GM06990 (cell line): ENCODE data around the gene FBXO47.
A peak's percentile ranks its signal among the peaks of the same experiment; 100 is the strongest.
"Not testable (repeated sequence)": the region's sequence is repeated elsewhere in the genome, so short reads cannot be mapped to it uniquely, and the experiment has no call there.

Experiments used
- DNase-seq: peaks from one replicate; pipeline ENCODE4 v3.0.0-alpha.2; 2011; ENCODE audit not compliant: insufficient read length; ENCODE audit errors: extremely low read depth
- H3K27me3 ChIP-seq: replicated peaks from 2 replicates; pipeline ENCODE4 v1.6.0; 2011; ENCODE audit warnings: low read length; ENCODE audit not compliant: control insufficient read depth, insufficient read depth
- H3K36me3 ChIP-seq: 2 replicates; pipeline ENCODE4 v1.5.1; 2011; ENCODE audit warnings: low read length; ENCODE audit not compliant: control insufficient read depth, insufficient read depth
- H3K4me3 ChIP-seq: replicated peaks from 2 replicates; pipeline ENCODE4 v1.5.1; 2011; ENCODE audit warnings: low read depth, mild to moderate bottlenecking, control low read depth, low read length
- CTCF ChIP-seq: IDR thresholded peaks from 2 replicates; pipeline ENCODE4 v1.5.1; 2011; ENCODE audit warnings: low read length, control low read depth, mild to moderate bottlenecking, inconsistent platforms; ENCODE audit not compliant: insufficient read depth, poor library complexity, severe bottlenecking

The FBXO47 gene

DNA sequence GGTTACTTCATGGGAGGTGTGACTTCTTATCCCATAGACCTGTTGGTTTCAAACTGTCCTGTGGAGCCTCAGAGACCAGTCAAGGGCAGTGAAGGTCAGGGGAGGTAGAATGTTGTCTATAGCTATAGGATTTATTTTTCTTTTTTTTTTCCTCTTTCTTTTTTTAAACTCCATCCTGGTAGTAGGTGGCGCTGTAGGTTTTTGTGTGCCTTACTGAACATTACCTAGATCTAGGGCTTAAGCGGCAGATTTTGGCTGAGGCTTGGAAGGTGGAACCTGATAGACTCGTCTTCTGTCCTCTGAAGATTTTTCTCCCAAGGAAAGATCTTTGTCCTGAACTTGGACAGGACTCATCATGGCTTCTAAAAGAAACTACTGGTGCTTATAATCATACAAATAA lies 49.9 kb downstream of the FBXO47 start:
- Histone ChIP-seq H3K27me3 (no peaks in the 10 kb centered on the region), H3K4me3 (no peak overlapping the region), H3K36me3 (peaks cover 49% of the 10 kb centered on the region)
- no peak for DNase-seq
- peak; percentile 4 for TF ChIP-seq CTCF

DNA sequence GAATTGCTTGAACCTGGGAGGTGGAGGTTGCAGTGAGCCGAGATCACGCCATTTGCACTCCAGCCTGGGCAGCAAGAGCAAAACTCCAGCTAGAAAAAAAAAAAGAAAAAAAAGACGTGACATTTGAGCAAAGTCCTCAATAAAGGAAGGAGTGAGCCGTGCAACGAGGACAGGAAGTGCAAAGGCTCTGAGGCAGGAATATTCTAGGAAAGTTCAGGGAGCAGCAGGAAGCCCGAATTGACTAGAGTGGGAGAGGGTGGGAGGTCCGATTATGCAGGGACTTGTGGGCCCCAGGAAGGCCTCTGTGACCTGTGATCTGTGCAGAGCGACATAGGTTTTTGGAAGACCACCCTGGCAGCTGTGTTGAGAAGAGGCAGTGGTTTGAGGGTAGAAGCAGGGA lies 50.4 kb downstream of the FBXO47 start:
- no peak for TF ChIP-seq CTCF
- H3K27me3 ChIP-seq, result no peaks in the 10 kb centered on the region
- no peak overlapping the region for H3K4me3 ChIP-seq
- DNase-seq, result no peak
- peaks cover 50% of the 10 kb centered on the region for H3K36me3 ChIP-seq

DNA sequence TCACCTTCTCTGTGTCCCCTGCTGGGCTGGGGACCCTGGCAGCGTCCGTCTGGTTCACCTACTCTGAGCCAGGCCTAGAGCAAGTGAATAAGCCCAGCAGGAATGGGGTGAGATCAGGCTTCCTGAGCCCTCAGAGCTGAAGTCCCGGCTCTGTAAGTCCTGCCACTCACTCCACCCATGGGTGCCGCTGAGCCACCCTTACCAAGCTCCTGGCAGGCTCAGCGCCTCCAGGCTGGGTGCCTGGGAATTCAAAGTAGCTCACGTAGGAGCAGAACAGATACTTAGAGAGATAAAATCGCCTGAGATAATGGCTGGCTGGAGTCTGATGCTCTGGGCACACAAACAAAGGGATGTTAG lies 51.6 kb downstream of the FBXO47 start:
- TF ChIP-seq CTCF, result no peak
- Histone ChIP-seq H3K36me3 (peaks cover 57% of the 10 kb centered on the region), H3K27me3 (no peaks in the 10 kb centered on the region), H3K4me3 (no peak overlapping the region)
- DNase-seq, result no peak

DNA sequence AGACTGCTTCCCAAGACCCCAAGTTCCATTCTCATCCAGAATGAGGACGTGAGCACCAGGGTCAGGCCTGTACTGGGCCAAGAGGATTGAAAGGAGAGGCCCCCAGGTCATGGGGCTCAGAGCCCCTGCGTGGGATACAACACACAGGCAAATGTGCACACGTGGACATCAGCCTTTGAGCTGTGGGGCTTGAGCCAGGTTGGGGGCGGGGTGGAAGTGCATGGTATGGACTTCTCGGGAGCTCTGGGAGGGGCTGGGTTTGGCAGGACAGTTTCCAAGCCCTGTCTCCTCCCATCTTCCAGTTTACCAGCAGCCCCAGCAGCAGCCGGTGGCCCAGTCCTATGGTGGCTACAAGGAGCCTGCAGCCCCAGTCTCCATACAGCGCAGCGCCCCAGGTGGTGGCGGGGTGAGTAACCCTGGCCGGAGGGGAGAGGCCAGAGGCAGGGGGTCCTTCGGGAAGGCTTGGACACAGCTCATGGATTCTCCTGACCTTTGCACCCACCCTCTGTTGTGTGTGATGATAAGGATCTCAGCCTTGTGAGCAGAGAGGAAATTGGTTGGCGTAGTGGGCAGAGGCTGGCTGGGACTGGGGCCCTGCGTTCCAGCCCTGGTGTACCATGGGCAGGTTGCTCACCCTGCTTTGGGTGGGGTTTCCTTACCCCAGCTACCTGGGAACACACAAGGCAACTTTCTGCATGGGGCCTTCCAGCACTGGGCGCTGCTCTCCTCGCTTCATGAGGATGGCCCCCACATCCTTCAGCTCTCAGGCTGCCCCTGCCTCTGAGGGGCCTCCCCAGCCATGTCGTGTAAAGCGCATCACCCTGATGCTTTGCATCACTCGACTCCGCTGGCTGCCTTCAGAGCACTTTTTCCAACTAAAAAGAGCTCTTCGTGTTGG lies 52.2 kb downstream of the FBXO47 start:
- DNase-seq, result no peak
- Histone ChIP-seq H3K27me3 (no peaks in the 10 kb centered on the region), H3K4me3 (no peak overlapping the region), H3K36me3 (peaks cover 56% of the 10 kb centered on the region)
- no peak for TF ChIP-seq CTCF

GRCh38 chr17:38912221-38912813 lies 54.9 kb downstream of the FBXO47 start:
- no peak for DNase-seq
- no peak for TF ChIP-seq CTCF
- H3K36me3 ChIP-seq, result peaks cover 44% of the 10 kb centered on the region
- H3K4me3 ChIP-seq, result no peak overlapping the region
- H3K27me3 ChIP-seq, result no peaks in the 10 kb centered on the region

DNA sequence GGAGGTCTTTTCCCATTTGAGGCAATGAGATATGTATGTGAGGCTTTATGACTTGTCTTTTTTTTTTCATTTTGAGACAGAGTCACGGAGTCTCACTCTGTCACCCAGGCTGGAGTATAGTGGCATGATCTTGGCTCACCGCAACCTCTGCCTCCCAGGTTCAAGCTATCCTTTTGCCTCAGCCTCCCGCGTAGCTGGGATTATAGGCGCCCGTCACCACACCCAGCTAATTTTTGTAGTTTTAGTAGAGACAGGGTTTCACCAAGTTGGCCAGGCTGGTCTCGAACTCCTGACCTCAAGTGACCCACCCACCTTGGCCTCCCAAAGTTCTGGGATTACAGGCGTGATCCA lies 55.5 kb downstream of the FBXO47 start:
- DNase-seq, H3K27me3 ChIP-seq, H3K4me3 ChIP-seq: not testable (repeated sequence)
- peaks cover 40% of the 10 kb centered on the region for H3K36me3 ChIP-seq
